Esophagus muscularis mucosa (tissue), 4 donors: Measurements from ENCODE around the gene PLGLB2. TPM values are rescaled to one million over a fixed set of nuclear protein-coding genes. Genes with fewer than 3 reads are reported as not detected.
"Not testable (repeated sequence)": the region's sequence is repeated elsewhere in the genome, so short reads cannot be mapped to it uniquely, and the experiment has no call there.

ENCODE experiments used
- DNase-seq: peaks from one replicate; pipeline ENCODE4 v3.0.0-alpha.2; 2017; ENCODE audit errors: extremely low spot score
- H3K27ac ChIP-seq, 4 donors: fragments of 200-600 bp; sonication (generic); replicated peaks in 1 of 4; 1 replicate in 3 of 4; 2 replicates in 1 of 4; pipeline ENCODE4 v1.5.1; 2016 to 2019; ENCODE audit warnings: mild to moderate bottlenecking in 1 of 4
- H3K27me3 ChIP-seq, 4 donors: fragments of 200-600 bp; sonication (generic); one replicate each; pipeline versions ENCODE4 v1.5.1 to v1.6.0; 2016 to 2019
- H3K36me3 ChIP-seq, 4 donors: fragments of 200-600 bp; sonication (generic); one replicate each; pipeline ENCODE4 v1.5.1; 2016 to 2019
- H3K4me1 ChIP-seq, 4 donors: fragments of 200-600 bp; sonication (generic); one replicate each; pipeline ENCODE4 v1.5.1; 2016 to 2019
- H3K4me3 ChIP-seq, 4 donors: fragments of 200-600 bp; sonication (generic); 1 replicate in 2 of 4; 2 replicates in 2 of 4; pipeline ENCODE4 v1.5.1; 2016 to 2019; ENCODE audit warnings: mild to moderate bottlenecking in 4 of 4, moderate library complexity in 1 of 4
- H3K9me3 ChIP-seq, 4 donors: fragments of 200-600 bp; sonication (generic); 1 replicate in 3 of 4; 2 replicates in 1 of 4; pipeline ENCODE4 v1.5.1; 2016 to 2019
- WGBS: methylation state at CpG from one replicate; pipeline ENCODE4 v1.1.5; 2018; 5-methylcytosine and 5-hydroxymethylcytosine counted together
- intact Hi-C: fragments of 100-400 bp; cut with DNase I; formaldehyde crosslinking; loops from one replicate; pipeline ENCODE4 v1.15.1; 2023
- total RNA-seq, 4 donors: library from RNA; depleted of rRNA; stranded (reverse); fragments of >200 nt; gene quantifications; one replicate each; pipeline versions ENCODE4 v1.1.0 to v1.2.1, GENCODE V29; 2016

Gene PLGLB2
- total RNA-seq, result 1 to 10 TPM in 1 of 4 donors, under 1 TPM in 3; 0.45 to 1.2 (median 0.82) TPM

DNA sequence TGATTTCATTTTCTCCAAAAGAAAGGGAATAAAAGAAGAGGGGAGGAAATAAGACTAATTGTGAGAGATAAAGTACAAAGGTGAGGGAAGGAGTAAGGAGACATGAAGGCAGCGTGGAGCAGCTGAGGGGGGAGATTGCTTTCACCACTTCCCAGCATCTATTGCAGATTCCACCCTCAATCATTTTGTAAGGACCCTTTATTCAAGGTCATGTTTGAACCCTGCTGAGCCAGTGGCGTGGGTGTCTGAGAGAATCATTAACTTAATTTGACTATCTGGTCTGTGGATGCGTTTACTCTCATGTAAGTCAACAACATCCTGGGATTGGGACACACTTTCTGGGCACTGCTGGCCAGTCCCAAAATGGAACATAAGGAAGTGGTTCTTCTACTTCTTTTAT, at the start of gene PLGLB2:
Gene PLGLB2, plus strand, starts transcription at position 297 of the 400 bp plus-strand sequence. Its CDS starts 67 bp downstream, at position 364.
- intact Hi-C loops, DNase-seq: not testable (repeated sequence)
- WGBS, result 90% methylated on average over 2 of the region's 3 CpGs

DNA sequence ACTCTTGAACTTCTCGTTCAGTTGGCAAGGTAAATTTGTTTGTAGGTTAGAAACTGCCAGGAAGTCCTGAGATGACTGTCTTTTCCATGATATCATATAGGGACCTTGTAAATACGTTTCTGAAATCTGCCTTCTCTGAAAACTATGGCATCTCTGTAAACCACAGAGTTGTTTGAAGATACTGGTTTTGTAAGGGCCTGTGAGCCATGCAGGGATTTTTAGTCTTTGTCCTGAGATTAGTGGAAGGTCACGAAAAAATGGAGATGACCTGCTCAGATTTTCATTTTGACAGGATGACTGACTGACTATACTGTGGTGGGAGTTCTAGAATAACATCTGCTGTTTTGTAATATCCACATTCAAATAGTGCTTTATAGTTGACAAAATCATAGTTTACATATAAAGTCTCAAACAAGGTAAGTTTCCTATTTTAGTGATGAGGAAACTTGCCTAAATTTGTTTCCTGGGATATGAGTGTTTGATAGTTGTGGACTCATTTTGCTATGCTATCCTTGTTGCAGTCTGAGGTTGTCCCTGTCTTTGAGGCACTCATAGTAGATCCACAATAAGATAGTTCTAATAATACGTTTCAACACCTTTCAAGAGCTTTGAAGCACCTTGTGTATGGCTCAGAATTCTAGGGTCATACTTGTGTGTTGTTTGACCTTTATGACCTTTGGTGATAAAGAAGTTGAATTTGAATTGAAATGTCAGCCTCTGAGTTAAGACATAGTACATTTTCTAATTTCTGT, 43.1 kb upstream of the PLGLB2 start:
- H3K4me1 ChIP-seq, H3K9me3 ChIP-seq, intact Hi-C loops, H3K27ac ChIP-seq, H3K36me3 ChIP-seq, H3K4me3 ChIP-seq, H3K27me3 ChIP-seq, DNase-seq: not testable (repeated sequence)
- 61% methylated on average over 2 of the region's 4 CpGs for WGBS

More for the DNA sequence above, at the start of gene PLGLB2:
- not testable (repeated sequence) for H3K27ac ChIP-seq, H3K9me3 ChIP-seq, H3K27me3 ChIP-seq, H3K36me3 ChIP-seq, H3K4me1 ChIP-seq, H3K4me3 ChIP-seq

DNA sequence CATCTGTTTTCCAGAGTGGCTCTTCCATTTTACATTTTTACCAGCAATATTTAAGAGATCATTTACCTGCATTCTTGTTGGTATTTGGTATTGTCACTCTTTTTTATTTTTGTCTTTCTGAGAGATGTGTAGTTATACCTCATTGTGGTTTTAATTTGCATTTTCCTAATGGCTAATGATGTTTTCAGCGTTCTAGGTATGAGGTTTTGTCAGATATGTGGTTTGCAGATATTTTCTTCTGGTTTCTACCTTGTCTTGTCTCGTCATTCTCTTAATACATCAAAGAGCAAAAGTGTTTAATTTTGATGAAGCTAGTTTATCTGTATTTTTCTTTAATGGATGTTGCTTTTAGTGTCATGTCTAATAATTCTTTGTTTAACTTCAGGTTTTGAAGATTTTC, 39.5 kb upstream of the PLGLB2 start:
- H3K4me1 ChIP-seq, H3K27ac ChIP-seq, intact Hi-C loops, H3K36me3 ChIP-seq, H3K4me3 ChIP-seq, H3K27me3 ChIP-seq, DNase-seq, H3K9me3 ChIP-seq: not testable (repeated sequence)
- 93% methylated on average over 2 of the region's 2 CpGs for WGBS

DNA sequence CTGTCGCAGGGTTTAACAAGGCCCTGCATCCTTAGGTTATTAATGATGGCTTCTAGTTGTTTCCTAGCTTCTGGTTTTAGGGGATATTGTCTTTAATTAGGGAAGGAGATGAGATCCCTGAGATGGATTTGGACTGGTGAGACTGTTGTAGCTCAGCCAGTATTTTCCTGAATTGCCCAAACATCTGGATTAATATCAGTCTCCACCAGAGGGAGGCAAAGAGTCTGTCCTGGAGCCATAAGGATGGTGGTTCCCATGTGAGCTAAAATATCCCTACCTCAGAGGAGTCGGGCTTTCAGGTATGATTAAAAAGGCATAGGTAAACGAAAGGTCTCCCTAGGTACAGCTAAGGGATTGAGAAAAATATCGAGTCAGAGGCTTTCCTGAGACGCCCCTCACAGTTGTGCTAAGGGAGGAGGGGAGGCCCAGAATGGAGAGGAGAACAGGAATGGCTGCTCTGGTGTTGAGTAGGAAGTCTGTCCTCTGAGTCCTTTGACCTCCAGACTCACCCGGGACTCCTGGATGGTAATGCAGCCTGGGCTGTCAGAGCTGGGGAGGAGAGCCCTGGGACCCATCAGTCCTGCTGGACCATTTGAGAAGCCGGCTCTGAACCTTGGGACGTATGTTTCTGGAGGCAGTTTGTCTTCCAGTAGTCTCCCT, 19.8 kb upstream of the PLGLB2 start:
- H3K4me3 ChIP-seq, H3K27me3 ChIP-seq, DNase-seq, intact Hi-C loops, H3K27ac ChIP-seq, H3K36me3 ChIP-seq, H3K4me1 ChIP-seq, H3K9me3 ChIP-seq: not testable (repeated sequence)
- no CpG with 5 or more reads among the region's 8 CpGs for WGBS

DNA sequence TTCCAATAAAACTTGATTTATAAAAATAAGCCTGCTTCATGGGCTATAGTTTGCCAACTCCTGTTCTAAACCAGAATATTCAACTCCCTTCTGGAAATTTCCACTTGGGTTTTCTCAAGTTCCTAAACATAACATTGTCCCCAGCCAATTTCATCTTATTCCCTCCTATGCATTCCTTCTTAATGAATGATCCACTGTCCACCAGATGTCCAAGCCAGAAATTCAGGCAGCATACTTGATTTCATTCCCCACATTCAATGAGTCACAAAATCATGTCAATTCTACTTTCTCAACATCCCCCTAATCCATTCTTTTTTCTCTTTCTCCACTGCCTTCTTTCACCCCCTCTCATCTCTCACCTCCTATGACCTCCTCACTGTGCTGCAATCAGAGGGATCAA, 7.0 kb upstream of the PLGLB2 start:
- H3K9me3 ChIP-seq, H3K4me1 ChIP-seq, intact Hi-C loops, H3K4me3 ChIP-seq, DNase-seq, H3K27me3 ChIP-seq, H3K27ac ChIP-seq, H3K36me3 ChIP-seq: not testable (repeated sequence)

DNA sequence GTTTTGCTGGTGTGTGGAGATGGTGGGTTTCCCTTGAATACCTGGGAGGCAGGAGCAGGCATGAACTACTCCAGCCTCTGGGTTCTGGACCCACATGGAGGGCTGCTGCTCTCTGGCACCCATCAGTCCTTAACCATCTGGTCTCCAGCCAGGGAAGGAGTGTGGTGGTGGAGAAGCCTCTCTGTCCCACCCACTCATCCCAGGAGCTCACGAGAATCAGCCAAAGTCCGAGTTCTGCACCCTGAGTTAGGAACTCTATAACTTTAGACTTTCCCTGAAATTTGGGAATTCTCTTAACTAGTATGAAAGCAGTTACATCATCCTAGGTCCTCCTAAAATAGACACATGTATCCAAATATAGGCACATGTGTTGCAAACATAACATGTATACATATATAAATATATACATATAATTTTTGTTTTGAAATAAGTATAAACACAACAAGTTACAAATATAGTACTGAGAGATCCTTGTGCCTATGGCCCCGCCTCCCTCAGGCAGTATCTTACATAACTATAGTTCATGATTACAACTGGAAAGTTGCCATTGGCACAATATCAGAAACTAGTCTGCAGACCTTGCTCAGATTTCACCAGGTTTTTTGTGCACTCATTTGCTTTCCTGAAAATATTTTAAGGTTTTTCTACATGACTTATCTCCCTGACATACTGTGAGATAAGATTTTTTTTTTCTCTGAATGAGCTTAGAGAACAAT, 5.3 kb upstream of the PLGLB2 start:
- H3K27ac ChIP-seq, H3K4me1 ChIP-seq, DNase-seq, intact Hi-C loops, H3K4me3 ChIP-seq, H3K9me3 ChIP-seq, H3K27me3 ChIP-seq, H3K36me3 ChIP-seq: not testable (repeated sequence)
- WGBS, result no CpG with 5 or more reads among the region's 3 CpGs

DNA sequence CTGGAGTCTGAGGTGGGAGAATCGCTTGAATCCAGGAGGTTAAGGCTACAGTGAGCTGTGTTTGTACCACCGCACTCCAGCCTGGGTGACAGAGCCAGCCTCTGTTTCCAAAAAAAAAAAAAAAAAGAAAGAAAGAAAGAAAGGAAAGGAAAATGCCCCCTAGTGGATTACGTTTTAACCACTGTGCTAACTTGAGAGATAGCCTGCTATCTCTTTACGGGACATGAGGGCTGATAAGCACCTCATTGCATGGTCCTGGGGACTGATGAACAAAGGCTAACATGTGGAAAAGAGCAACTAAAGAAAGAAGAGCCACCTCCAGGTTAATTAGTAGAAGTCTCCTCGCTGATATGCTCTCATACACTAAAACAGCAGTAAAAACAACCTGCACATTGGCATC, 4.2 kb upstream of the PLGLB2 start:
- WGBS, result 71% methylated on average over 1 of the region's 5 CpGs
- H3K27ac ChIP-seq, H3K4me3 ChIP-seq, intact Hi-C loops, H3K36me3 ChIP-seq, DNase-seq, H3K9me3 ChIP-seq, H3K4me1 ChIP-seq, H3K27me3 ChIP-seq: not testable (repeated sequence)

DNA sequence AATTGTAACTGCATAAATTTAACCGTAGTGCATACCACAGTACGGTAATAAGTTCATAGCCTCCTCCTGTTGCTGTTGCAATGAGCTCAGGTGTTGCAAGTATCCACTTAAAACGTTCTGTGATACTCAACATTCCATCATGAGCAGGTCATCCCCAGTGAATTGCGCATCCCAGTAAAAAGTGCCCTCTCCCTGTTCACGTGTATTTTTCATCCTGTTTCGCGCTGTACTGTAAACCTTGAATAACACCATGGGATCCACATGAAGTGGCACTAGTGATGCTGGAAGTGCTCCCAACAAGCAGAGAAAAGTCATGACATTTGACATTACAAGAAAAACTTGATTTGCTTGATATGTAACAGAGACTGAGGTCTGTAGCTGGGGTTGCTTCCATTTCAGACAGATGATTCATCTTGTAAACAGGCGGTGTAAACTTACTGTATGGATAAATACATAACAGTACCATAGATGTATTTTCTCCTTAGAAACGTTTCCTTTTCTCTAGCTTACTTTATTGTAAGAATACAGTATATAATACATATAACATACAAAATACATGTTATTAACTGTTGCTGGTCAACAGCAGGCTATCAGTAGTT, 2.4 kb upstream of the PLGLB2 start:
- intact Hi-C loops, result not testable (repeated sequence)

DNA sequence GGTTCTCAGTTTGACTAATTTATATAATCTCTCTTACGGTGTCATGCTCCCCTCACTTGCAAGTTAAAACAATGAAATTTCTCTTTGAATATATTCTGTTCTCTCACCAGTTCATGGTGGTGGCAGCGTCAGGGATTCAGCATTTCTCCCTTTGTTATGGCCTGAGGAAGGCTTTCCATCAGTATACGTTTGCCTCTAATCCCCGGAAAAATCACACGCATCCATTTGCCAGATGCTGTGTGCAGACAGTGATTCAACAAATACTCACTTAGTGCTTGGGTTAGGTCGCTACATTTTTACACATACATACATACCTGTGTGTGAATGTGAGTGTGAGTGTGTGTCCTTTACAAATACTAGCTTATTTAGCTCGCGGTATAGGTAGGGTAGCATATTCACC, 637 bp downstream of the PLGLB2 start:
- H3K27me3 ChIP-seq, H3K36me3 ChIP-seq, intact Hi-C loops, DNase-seq, H3K4me3 ChIP-seq, H3K9me3 ChIP-seq, H3K4me1 ChIP-seq, H3K27ac ChIP-seq: not testable (repeated sequence)
- no CpG with 5 or more reads among the region's 8 CpGs for WGBS

More for the DNA sequence above, 2.4 kb upstream of the PLGLB2 start:
- not testable (repeated sequence) for DNase-seq, H3K27ac ChIP-seq, H3K36me3 ChIP-seq, H3K9me3 ChIP-seq, H3K4me1 ChIP-seq, H3K27me3 ChIP-seq, H3K4me3 ChIP-seq
- WGBS, result 98% methylated on average over 4 of the region's 9 CpGs

DNA sequence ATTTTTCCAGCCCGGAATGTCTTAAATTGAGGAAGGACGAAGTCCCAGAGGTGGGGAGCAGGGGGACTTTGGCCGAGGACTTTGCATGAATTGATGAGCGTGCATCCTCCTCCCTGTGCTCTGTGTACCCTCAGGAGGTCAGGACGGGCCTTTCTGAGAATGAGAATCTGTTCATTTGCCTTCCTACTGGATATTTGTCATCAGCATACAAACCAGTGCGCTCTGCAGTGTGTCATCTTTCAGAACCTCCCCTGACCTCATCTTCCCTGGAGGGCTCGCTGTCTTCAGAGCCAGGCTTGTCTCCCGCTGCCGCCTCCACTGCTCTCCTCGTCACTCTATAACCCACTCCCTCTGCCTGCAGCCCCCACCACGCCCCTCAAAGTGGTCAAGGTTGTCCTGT, 2.7 kb downstream of the PLGLB2 start:
- H3K4me1 ChIP-seq, H3K27ac ChIP-seq, H3K36me3 ChIP-seq, H3K9me3 ChIP-seq, H3K27me3 ChIP-seq, H3K4me3 ChIP-seq, intact Hi-C loops: not testable (repeated sequence)
- WGBS, result no CpG with 5 or more reads among the region's 11 CpGs
- peak; percentile 72 for DNase-seq

DNA sequence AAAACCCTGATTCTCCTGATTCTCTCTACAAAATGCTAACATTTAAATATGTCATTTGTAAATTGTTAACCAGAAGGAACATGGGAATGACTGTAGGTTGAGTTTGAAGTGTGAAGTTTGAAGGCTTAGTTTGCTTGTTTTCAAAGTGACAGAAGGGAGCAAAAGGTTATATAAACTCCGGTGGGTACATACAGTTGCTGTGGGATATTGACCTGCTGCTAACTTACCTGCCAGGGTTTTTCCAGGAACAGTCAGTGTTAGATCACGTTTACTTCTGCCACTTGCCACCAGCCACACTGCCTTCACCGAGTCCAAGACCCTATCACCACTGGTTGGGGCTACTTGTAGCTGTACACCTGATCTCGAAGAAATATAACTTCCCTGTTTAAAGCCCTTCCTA, 6.9 kb downstream of the PLGLB2 start:
- H3K27me3 ChIP-seq, H3K27ac ChIP-seq, H3K4me3 ChIP-seq, H3K4me1 ChIP-seq, H3K9me3 ChIP-seq, H3K36me3 ChIP-seq, DNase-seq, intact Hi-C loops: not testable (repeated sequence)
- no CpG with 5 or more reads among the region's 4 CpGs for WGBS
